HG03045 (cell line): ENCODE measurements around the gene TNFAIP8L3.

ENCODE experiments used
- ATAC-seq: cut with Tn5 transposase; IDR thresholded peaks from one replicate; pipeline ENCODE4 v1.9.1; 2021; ENCODE audit warnings: mild to moderate bottlenecking, moderate library complexity; ENCODE audit not compliant: unreplicated experiment

Gene TNFAIP8L3

GRCh38 chr15:51117270-51117669 lies 22.6 kb upstream of the TNFAIP8L3 start:
- ATAC-seq = no peak

DNA sequence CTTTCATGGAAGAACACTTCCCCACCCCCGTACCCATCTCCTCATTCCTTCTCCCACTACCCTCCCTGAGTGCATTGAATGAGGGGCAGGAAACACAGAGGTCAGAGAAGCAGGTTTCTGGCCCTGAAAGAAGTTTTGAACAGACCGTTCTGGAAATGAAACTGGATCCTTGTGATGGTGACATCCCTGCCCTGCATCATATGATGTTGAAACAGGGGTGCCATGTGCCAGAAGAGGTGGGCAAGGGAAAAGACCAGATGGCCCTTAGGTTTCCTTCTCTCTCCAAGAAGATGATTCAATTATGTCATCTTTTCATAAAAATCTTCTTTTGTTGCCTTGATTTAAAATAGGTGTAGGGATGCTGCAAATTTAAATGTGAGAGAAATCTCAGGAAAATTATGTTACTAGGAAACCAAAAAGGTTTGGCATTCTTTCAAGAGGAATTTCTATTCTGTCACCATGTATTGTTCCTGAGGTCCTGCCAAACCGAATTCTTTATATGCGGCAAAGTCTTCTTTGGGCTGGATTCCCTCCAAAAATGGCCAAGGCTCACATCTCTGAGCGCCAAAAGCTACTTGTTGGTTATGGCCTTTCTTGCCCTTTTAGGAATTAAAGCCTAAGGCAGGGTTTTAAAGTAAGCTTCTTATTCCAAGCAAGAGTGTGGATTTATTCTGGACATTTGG lies 19.9 kb upstream of the TNFAIP8L3 start:
- ATAC-seq = no peak

DNA sequence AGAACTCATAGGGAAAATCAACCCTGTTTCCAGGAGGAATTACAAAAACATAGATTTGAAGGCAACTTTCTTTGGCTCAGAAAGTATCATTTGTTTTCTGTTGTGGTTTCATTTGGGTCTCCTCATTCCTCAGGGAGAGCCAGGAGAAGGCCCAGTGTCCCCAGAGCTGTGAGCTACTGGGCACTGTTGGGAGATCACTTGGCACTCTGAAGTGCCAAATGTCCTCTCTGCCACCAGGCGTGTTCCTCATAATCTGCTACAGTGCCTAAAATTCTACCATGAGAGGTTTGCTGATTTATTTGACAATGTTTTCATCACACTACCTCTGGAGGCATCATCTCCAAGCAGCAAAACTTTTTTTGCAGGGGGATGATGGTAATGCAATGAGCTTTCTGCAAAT lies 17.4 kb upstream of the TNFAIP8L3 start:
- no peak for ATAC-seq

DNA sequence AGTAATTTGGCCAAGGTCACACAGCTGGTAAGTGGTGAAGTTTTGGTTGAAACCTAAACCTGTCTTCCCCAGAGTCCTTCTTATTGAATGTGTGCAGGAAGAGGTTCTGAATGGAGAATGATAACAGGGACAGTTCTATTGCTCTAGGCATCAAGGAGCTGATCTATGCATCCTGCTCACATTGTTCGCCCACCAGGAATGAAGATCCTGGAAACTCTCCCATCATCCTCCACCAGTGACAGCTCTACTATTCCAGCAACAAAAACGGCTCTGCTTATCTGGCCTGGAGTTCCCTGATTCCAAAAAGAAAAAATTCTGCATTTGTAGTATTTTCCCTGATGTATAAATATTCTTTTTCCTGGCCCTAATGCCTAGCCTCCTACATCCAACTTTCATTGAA lies 16.4 kb upstream of the TNFAIP8L3 start:
- no peak for ATAC-seq

DNA sequence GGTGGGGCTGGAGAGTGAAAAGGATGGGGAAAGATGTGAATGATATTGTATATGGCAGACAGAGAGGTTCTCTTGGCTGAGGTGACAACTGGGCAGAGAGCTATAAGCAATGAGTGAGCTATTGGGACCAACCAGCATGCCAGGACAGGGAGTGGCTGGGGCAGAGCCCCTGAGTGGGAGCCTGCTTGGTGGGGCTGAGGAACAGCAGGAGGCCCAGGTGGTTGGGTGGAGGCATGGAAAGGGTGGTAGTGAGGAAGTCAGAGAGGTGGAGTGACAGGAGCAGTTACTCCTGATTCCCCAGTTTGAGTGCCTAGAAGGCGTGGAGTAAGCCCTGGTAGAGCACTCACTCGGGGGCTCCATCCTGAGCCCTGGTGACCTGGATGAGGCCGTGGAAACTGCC lies 15.5 kb upstream of the TNFAIP8L3 start:
- no peak for ATAC-seq

GRCh38 chr15:51108933-51109550 lies 14.3 kb upstream of the TNFAIP8L3 start:
- no peak for ATAC-seq

DNA sequence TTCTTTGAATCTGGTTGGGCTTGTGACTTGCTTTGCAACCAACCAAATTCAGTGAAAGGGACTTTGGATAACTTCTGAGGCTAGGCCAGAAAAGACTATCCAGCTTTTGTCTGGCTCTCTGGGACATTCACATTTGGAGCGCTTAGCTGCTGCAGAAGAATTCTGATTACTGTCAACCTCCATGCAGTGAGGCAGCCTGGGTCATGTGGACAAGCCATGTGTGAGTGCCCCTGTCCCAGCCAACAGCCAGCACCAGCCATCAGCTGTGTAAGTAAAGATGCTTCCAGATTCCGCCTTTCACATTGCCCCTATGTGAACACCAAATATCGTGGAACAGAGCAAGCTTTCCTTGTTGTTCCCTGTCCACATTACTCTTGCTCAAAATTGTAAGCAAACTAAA lies 12.9 kb upstream of the TNFAIP8L3 start:
- no peak for ATAC-seq

DNA sequence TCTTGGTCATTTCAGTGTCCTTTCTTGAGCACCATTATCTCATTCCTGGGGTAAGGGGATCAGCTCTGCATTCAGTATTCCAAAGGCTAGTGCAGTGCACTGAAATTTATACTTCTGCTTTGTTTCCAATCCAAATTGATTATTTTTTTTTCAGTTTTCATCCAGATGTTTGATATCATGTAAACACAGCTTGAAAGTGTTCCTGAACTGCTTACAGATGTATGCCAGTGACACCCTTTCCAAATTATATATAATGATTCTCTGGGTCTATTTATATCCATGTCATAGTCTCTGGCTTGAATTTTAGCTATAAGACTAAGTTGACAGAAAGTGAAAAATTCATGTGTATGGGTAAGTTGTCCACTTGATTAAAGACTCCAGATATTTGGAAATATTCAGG lies 11.8 kb upstream of the TNFAIP8L3 start:
- no peak for ATAC-seq

DNA sequence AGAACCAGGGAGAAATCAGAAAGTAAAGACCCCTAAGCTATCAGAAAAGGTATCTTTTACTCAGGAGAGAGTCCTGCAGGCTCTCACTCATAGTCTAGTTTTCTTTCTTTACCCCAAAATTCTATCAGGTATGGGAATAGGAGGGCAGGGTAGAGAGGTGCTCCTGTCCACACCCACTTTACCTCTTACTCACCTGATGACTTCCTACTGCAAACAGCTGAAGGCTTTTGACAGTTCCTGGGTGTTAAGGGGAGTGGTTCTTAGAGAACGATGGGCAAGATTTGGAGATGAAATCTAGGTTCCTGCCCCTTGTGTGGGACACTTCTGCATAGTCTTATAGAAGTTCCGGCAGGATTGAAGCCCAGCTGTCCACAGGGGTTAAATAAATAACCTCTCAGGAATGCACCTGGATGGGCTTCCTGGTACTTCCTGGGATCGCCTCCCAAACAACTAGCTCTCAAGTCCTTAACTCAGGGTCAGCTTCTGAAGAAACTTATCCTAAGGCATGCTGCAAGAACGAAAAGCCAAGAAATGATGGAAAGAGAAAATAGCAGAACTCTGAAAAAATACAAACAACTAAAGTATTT lies 10.8 kb upstream of the TNFAIP8L3 start:
- no peak for ATAC-seq

GRCh38 chr15:51104512-51104911 lies 9.8 kb upstream of the TNFAIP8L3 start:
- ATAC-seq = no peak

GRCh38 chr15:51103330-51103729 lies 8.6 kb upstream of the TNFAIP8L3 start:
- no peak for ATAC-seq

- ATAC-seq = no peak
Measured at GRCh38 chr15:51100785-51101489, 6.2 kb upstream of the TNFAIP8L3 start.

GRCh38 chr15:51099185-51099584 lies 4.5 kb upstream of the TNFAIP8L3 start:
- no peak for ATAC-seq

- ATAC-seq = no peak
Measured at GRCh38 chr15:51098331-51098619, 3.6 kb upstream of the TNFAIP8L3 start.

DNA sequence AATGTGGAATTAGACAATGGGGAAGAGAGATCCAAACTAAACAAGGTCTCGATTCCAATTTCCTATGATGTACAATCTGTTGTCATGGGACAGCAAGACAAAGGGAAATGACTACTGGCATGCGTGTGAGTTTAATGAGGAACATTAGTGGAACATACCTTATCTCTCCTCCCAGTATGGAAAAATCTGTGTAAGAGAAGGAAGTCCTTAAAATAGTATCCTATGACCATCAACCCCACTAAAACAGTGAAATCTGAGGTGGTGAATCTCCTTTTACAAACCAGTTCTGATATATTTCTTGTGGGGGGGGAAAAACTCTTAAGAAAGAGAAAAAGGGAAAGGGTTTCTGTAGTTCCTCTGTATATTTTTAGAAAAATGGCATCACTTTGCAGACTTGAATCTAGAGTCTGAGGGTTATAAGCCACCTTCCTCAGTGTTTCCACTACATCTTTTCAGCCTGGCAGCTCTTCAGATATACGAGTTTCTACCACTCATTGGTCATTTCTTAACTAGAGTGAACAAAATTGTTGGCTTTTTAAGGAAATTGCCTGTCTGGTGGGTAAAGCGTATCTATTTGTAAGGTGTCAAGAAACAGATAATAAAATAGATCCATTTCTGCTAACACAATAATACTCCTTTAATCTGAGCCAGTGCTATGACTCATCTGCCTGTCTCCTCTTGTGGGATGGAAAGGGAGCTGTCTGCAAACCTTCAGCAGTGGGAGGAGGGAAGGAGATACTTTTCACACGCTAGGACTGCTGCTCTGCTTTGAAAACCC lies 3.0 kb upstream of the TNFAIP8L3 start:
- no peak for ATAC-seq

DNA sequence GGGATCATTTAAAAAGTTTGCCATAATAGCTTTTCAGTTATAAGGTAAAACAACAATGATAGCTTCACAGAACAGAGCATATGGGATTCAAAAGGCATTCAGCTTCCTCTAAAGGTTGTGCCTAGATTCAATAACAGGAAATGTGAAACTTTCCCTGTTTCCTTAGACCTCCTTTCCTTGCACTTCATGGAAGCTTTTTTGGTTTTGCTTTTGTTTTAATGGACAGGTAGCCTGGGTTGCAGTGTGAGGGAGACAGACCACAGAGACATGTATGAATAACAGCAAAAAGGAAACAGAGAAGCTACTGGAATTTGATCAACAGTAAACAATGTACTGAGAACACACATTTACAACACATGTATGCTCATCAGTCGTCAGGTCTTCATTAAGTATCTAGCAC lies 2.3 kb upstream of the TNFAIP8L3 start:
- no peak for ATAC-seq

DNA sequence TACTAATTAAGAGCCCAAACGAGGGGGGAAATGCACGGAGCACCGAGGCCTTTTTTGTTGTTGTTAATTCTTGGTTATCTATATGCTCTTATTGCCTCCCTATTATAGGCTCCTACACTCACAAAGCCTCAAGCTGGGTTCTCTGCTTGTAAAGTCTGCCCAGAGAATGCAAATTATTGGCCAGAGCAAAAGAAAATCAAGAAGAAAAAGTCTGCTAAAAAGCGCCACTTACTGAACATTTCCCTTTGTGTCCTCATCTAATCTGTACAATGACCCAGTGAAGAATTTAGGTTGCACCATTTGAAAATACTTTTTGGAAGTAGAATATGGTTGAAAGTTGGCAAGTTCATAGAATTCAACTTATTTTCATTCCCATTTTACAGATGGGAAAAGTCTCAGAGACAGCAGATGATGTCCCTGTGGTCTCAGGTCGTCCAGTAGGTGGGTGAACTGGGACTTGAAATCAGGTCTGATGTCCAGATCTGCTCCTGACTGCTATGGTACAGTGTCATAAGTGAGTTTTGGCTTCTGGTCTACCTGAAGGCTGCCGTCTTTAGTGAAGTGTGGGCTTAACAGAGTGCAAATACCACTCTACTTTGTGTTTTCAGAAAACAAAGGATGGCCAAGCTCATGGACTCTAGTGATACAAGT lies 1.1 kb upstream of the TNFAIP8L3 start:
- no peak for ATAC-seq

GRCh38 chr15:51093839-51094605 lies 684 bp downstream of the TNFAIP8L3 start:
- no peak for ATAC-seq

DNA sequence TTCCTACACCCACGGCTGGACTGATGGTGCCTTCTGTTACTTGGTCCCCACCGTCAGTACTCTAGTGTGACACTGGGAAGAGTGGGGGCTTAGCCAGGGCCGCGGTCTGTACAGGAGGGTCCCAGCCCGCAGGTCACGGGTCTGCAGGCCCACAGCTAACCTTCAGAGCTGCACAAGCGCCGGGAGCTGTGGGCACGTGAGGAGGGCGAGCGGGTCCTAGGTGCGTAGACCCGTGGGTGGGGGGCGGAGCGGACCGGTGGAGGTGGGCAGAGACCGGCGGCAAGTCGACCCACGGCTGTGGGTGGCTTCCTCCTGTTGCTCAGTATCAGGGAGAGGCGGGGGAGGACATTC lies 1.2 kb downstream of the TNFAIP8L3 start:
- no peak for ATAC-seq

- no peak for ATAC-seq
Measured at GRCh38 chr15:51092480-51093040, 2.1 kb downstream of the TNFAIP8L3 start.
